Measurements from ENCODE around the gene ALOXE3. TPM values are rescaled to one million over a fixed set of nuclear protein-coding genes. Genes with fewer than 3 reads are reported as not detected.

Gene ALOXE3
- total RNA-seq, 4 donors from 2014 or later = not detected

GRCh38 chr17:8163978-8164814, 45.9 kb upstream of the ALOXE3 start:
- TF ChIP-seq, protein P1, sequence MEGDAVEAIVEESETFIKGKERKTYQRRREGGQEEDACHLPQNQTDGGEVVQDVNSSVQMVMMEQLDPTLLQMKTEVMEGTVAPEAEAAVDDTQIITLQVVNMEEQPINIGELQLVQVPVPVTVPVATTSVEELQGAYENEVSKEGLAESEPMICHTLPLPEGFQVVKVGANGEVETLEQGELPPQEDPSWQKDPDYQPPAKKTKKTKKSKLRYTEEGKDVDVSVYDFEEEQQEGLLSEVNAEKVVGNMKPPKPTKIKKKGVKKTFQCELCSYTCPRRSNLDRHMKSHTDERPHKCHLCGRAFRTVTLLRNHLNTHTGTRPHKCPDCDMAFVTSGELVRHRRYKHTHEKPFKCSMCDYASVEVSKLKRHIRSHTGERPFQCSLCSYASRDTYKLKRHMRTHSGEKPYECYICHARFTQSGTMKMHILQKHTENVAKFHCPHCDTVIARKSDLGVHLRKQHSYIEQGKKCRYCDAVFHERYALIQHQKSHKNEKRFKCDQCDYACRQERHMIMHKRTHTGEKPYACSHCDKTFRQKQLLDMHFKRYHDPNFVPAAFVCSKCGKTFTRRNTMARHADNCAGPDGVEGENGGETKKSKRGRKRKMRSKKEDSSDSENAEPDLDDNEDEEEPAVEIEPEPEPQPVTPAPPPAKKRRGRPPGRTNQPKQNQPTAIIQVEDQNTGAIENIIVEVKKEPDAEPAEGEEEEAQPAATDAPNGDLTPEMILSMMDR (IDR thresholded peaks at IDR 0.05 in 4 of 5, conservative IDR thresholded peaks at IDR 0.05 in 1 of 5) = no peak
- peak; percentile 40 to 43 for TF ChIP-seq POLR2A (IDR thresholded peaks at IDR 0.05)
- DNase-seq (peak; percentile 74 to 90), ATAC-seq (peak; percentile 66 to 69)
- Histone ChIP-seq H3K36me3 (peaks cover 0 to 17% of the 10 kb centered on the region in 2 donors), H3K4me3 (peak overlapping the region in 3 of 4 donors; percentile 16 to 74 (median 51)), H3K4me1 (peaks cover 32 to 37% of the 10 kb centered on the region in 2 donors), H3K27ac (peak overlapping the region; percentile 98 to 100 (median 99)), H3K27me3 (no peaks in the 10 kb centered on the region), H3K9me3 (no peaks in the 10 kb centered on the region)
- in situ Hi-C loops (cut with MboI; ENCODE audit: low sequenced_read_pairs in 4 of 4) = no loop called here
- intact Hi-C loops (cut with DNase I; ENCODE audit: low total_unique reads) = loop anchor here (1.0 to 2.0 kb wide), 2 partner anchors 9 to 59 kb away; no protein-coding TSS in a partner anchor

- intact Hi-C loops (cut with DNase I; ENCODE audit: low total_unique reads) (loop anchor here (2.0 kb wide), 1 partner anchor 60 kb away; no protein-coding TSS in a partner anchor), in situ Hi-C loops (cut with MboI; ENCODE audit: low sequenced_read_pairs in 4 of 4) (no loop called here)
- no peaks in the 10 kb centered on the region for H3K27me3 ChIP-seq
- H3K4me1 ChIP-seq = peaks cover 36 to 41% of the 10 kb centered on the region in 2 donors
- peak; percentile 17 to 21 for ATAC-seq
- TF ChIP-seq, protein P1 (IDR thresholded peaks at IDR 0.05 in 4 of 5, conservative IDR thresholded peaks at IDR 0.05 in 1 of 5) = no peak
- no peak for TF ChIP-seq POLR2A (IDR thresholded peaks at IDR 0.05)
- peak overlapping the region; percentile 98 to 100 (median 99) for H3K27ac ChIP-seq
- H3K4me3 ChIP-seq = peak overlapping the region; percentile 51 to 92 (median 62)
- DNase-seq = peak in 1 of 2 donors; percentile 49
- H3K9me3 ChIP-seq = no peaks in the 10 kb centered on the region
- peaks cover 0 to 19% of the 10 kb centered on the region in 2 donors for H3K36me3 ChIP-seq
Measured at GRCh38 chr17:8162997-8163977, 45.0 kb upstream of the ALOXE3 start.

DNA sequence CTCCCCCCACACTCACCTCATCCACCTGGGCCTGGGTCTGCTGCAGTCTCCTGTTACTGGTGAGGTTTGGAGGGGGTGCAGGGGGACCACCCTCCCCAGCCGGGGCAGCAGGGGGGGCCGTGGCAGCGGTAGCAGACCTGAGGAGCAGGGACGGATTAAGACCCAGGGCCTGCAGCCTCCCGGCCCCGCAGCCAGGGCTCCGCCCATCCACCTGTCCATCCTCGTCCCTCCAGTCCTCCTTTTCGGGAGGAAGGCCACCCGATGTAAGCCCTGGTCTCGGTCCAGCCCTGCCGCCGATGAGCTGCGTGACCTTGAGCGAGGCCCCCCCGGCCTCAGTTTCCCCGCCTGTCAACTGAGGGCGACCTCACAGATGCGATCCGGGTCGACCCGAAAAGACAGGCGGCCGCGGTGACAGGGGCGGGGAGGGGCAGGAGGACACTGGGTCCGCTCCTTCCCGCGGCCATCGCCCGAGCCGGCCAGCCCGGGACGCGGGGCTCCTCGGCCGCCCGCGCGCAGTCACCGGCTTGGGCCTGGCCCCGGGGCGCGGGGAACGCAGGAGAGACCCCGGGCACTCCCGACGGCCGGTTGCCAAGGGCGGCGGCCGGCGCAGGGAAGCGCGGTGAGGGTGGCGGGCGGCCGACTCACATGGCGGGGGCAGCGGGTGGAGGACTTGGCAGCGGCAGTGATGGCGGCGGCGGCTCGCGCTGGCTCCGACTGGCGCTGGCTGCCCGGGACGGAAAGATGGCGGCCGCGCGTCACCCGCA, 44.1 kb upstream of the ALOXE3 start, which contains the start of gene VAMP2:
VAMP2 (minus strand) TSS at position 716 of the 764 bp plus-strand sequence; CDS start at position 647, 69 bp downstream.
- DNase-seq (peak in 1 of 2 donors; percentile 79), ATAC-seq (peak; percentile 50 to 55)
- Histone ChIP-seq H3K4me3 (peak within 1 kb of the TSS; percentile 74 to 92 (median 78)), H3K36me3 (peaks cover 0 to 19% of the 10 kb centered on the region in 2 donors), H3K27me3 (no peaks in the 10 kb centered on the region), H3K4me1 (peaks cover 38 to 49% of the 10 kb centered on the region in 2 donors), H3K27ac (peak within 1 kb of the TSS; percentile 98 to 100 (median 99)), H3K9me3 (no peaks in the 10 kb centered on the region)
- in situ Hi-C loops (cut with MboI; ENCODE audit: low sequenced_read_pairs in 4 of 4) (no loop called here), intact Hi-C loops (cut with DNase I; ENCODE audit: low total_unique reads) (loop anchor here (2.0 kb wide), 1 partner anchor 60 kb away; no protein-coding TSS in a partner anchor)
- peak; percentile 90 to 91 for TF ChIP-seq POLR2A (IDR thresholded peaks at IDR 0.05)
- TF ChIP-seq, protein P1 (IDR thresholded peaks at IDR 0.05 in 4 of 5, conservative IDR thresholded peaks at IDR 0.05 in 1 of 5) = peak in 3 of 5 experiments; percentile 25 to 50 (median 35)
